K562 (cell line): ENCODE results near the gene ADAMTS15. TPM values are rescaled to one million over a fixed set of nuclear protein-coding genes. Genes with fewer than 3 reads are reported as not detected.

ENCODE experiments used
- ARID2 ChIP-seq: fragments of 450-650 bp; IDR thresholded peaks from 2 replicates; pipeline ENCODE4 v1.6.1; 2017; ENCODE audit warnings: antibody characterized with exemption, mild to moderate bottlenecking
- ATF7 ChIP-seq: fragments of 450-650 bp; IDR thresholded peaks from 2 replicates; pipeline ENCODE4 v1.7.1; 2014; ENCODE audit warnings: mild to moderate bottlenecking, moderate library complexity
- CREM ChIP-seq: IDR thresholded peaks from 2 replicates; pipeline ENCODE4 v1.6.1; 2014; ENCODE audit warnings: antibody characterized with exemption, low read depth
- DPF2 ChIP-seq: fragments of 450-650 bp; IDR thresholded peaks from 2 replicates; pipeline ENCODE4 v1.6.1; 2016
- ERF ChIP-seq: fragments of 450-650 bp; formaldehyde crosslinking; IDR thresholded peaks from 2 replicates; pipeline ENCODE4 v1.4.0; 2020; ENCODE audit warnings: mild to moderate bottlenecking, mixed read lengths
- FOXA3 ChIP-seq, 2 experiments: fragments of 450-650 bp in 1 of 2; sonication (generic) in 1 of 2; formaldehyde crosslinking; IDR thresholded peaks in 1 of 2; conservative IDR thresholded peaks in 1 of 2; 2 replicates each; pipeline versions ENCODE4 v1.4.0 to v1.8.0; 2020 to 2022; ENCODE audit warnings: mild to moderate bottlenecking in 2 of 2, missing genetic modification reagents in 1 of 2
- HDAC1 ChIP-seq, 2 experiments: fragments of 450-650 bp; IDR thresholded peaks; 2 replicates each; pipeline ENCODE4 v1.6.1; 2016 to 2017; ENCODE audit warnings: inconsistent platforms in 1 of 2, mild to moderate bottlenecking in 1 of 2, moderate library complexity in 1 of 2
- HDAC2 ChIP-seq: fragments of 450-650 bp; IDR thresholded peaks from 2 replicates; pipeline ENCODE4 v1.6.1; 2016; ENCODE audit warnings: mild to moderate bottlenecking
- RBFOX2 ChIP-seq: fragments of 200-400 bp; formaldehyde crosslinking; IDR thresholded peaks from 2 replicates; pipeline ENCODE4 v1.6.1; 2017; ENCODE audit warnings: low read depth, mild to moderate bottlenecking, low read length, moderate library complexity
- SMC3 ChIP-seq: conservative IDR thresholded peaks from 2 replicates; pipeline ENCODE4 v1.6.1; 2011; ENCODE audit warnings: low read depth, low read length, improper control_type of control experiment; ENCODE audit not compliant: insufficient read depth
- polyA plus RNA-seq, 8 experiments: library from polyadenylated mRNA; depleted of rRNA in 4 of 8; stranded (reverse) in 5 of 8; unstranded in 3 of 8; fragments of >200 nt; fragmentation: Nextera tagmentation in 2 of 8; fragmentation: Illumina TruSeq in 1 of 8; extraction: Ambion mirVana in 2 of 8; extraction: Trizol in 1 of 8; gene quantifications; 2 replicates each; pipeline versions ENCODE4 v1.2.1 to v1.2.3, GENCODE V29; 2011 to 2014; ENCODE audit warnings: inconsistent platforms in 1 of 8, missing spikeins in 1 of 8
- total RNA-seq, 7 experiments: library from RNA; depleted of rRNA in 6 of 7; stranded (reverse); fragments of >200 nt in 6 of 7; fragmentation: Illumina TruSeq in 2 of 7; extraction: Trizol in 2 of 7; gene quantifications; 2 replicates each; pipeline versions ENCODE4 v1.2.1 to v1.2.3, GENCODE V29; 2011 to 2021; ENCODE audit warnings: low replicate concordance in 1 of 7
- TF ChIP-seq, protein P1 (sequence below), 2 experiments: fragments of 450-650 bp; formaldehyde crosslinking in 1 of 2; IDR thresholded peaks; 2 replicates each; pipeline versions ENCODE4 v1.4.0 to v1.6.1; 2014 to 2020; ENCODE audit warnings: mild to moderate bottlenecking in 2 of 2, borderline replicate concordance in 1 of 2, low read depth in 1 of 2

Gene ADAMTS15
- total and polyA plus RNA-seq, 9 of the 15 experiments (the other 6 are each of a cell fraction or from before 2014, with no cell fraction given) = 0.04 TPM; not detected in 8

GRCh38 chr11:130434521-130435223, 13.8 kb upstream of the ADAMTS15 start (continued):
- TF ChIP-seq FOXA3 (CRISPR knock-in tag; conservative IDR thresholded peaks at IDR 0.05 in 1 of 2, IDR thresholded peaks at IDR 0.05 in 1 of 2) (0 out of 4 replicates have a peak, but pooled peaks of 1 of the 2 experiments have one; percentile 14), DPF2 (0 out of 2 replicates have a peak, but pooled peaks have one; percentile 33), RBFOX2 (no peak), CREM (0 out of 2 replicates have a peak, but pooled peaks have one; percentile 29), ARID2 (peak; percentile 55; the same call in 1 of the 2 replicates), HDAC2 (0 out of 2 replicates have a peak, but pooled peaks have one; percentile 40), ATF7 (peak; percentile 47; the same call in 1 of the 2 replicates), ERF (CRISPR knock-in tag) (0 out of 2 replicates have a peak, but pooled peaks have one; percentile 71), SMC3 (peak; percentile 75), HDAC1 (IDR thresholded peaks at IDR 0.05) (peak in 1 of 2 experiments; percentile 35; a peak in 1 of 4 replicates)
- TF ChIP-seq, protein P1, sequence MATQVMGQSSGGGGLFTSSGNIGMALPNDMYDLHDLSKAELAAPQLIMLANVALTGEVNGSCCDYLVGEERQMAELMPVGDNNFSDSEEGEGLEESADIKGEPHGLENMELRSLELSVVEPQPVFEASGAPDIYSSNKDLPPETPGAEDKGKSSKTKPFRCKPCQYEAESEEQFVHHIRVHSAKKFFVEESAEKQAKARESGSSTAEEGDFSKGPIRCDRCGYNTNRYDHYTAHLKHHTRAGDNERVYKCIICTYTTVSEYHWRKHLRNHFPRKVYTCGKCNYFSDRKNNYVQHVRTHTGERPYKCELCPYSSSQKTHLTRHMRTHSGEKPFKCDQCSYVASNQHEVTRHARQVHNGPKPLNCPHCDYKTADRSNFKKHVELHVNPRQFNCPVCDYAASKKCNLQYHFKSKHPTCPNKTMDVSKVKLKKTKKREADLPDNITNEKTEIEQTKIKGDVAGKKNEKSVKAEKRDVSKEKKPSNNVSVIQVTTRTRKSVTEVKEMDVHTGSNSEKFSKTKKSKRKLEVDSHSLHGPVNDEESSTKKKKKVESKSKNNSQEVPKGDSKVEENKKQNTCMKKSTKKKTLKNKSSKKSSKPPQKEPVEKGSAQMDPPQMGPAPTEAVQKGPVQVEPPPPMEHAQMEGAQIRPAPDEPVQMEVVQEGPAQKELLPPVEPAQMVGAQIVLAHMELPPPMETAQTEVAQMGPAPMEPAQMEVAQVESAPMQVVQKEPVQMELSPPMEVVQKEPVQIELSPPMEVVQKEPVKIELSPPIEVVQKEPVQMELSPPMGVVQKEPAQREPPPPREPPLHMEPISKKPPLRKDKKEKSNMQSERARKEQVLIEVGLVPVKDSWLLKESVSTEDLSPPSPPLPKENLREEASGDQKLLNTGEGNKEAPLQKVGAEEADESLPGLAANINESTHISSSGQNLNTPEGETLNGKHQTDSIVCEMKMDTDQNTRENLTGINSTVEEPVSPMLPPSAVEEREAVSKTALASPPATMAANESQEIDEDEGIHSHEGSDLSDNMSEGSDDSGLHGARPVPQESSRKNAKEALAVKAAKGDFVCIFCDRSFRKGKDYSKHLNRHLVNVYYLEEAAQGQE (IDR thresholded peaks at IDR 0.05; ENCODE audit: borderline replicate concordance) = peak; percentile 65
- TF ChIP-seq, protein P1 (CRISPR knock-in tag; IDR thresholded peaks at IDR 0.05; ENCODE audit: low read depth) = no peak
